ENCODE results near the gene AP2A2. TPM values are rescaled to one million over a fixed set of nuclear protein-coding genes. Genes with fewer than 3 reads are reported as not detected.

Gene AP2A2
- total RNA-seq, 1 experiment from 2014 or later, result 55.5 TPM

DNA sequence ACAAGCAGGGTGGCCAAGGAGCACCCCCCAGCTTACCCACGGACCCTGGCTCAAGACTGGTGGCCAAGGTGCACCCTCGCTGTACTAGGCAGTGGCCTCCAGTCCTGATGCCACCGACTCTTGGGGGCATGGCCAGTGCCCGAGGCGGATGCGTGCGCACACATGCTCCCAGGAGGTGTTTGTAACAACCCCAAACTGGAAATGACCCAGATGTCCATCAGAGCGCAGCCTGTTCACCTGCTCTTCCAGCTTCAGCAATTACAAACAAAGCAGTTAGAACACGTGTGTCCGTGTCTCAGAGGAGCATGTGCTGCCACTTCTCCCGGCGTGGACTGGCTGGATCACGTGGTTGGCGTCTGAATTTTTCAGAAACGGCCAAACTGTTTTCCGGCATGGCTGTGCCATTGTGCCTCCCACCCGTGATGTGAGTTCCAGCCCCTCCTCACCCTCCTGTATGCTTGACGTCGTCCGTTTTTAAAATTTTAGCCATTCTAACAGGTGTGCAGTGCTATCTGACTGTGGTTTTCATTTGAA is 118.0 kb downstream of the AP2A2 start:
- RAD21 ChIA-PET (ENCODE audit: low non-redundant PET in 1 of 2, low total read pairs in 2 of 2, uncharacterized antibody in 2 of 2, unreplicated experiment in 2 of 2), result no interaction called here

More for the DNA sequence above, 118.0 kb downstream of the AP2A2 start:
- H3K9me2 ChIP-seq (ENCODE audit: insufficient read depth), result no peaks in the 10 kb centered on the region
- POLR2A ChIA-PET, result no interaction called here
- H3K79me2 ChIP-seq (ENCODE audit: insufficient read depth, low read length), result no peaks in the 10 kb centered on the region
- H3K9me3 ChIP-seq (ENCODE audit: control insufficient read depth in 1 of 2, insufficient read depth in 1 of 2, low read depth in 1 of 2, low read length in 2 of 2), result no peaks in the 10 kb centered on the region
- ATAC-seq, result no peak
- no peak for DNase-seq (ENCODE audit: low read depth, low spot score)
- TF ChIP-seq, protein P1, sequence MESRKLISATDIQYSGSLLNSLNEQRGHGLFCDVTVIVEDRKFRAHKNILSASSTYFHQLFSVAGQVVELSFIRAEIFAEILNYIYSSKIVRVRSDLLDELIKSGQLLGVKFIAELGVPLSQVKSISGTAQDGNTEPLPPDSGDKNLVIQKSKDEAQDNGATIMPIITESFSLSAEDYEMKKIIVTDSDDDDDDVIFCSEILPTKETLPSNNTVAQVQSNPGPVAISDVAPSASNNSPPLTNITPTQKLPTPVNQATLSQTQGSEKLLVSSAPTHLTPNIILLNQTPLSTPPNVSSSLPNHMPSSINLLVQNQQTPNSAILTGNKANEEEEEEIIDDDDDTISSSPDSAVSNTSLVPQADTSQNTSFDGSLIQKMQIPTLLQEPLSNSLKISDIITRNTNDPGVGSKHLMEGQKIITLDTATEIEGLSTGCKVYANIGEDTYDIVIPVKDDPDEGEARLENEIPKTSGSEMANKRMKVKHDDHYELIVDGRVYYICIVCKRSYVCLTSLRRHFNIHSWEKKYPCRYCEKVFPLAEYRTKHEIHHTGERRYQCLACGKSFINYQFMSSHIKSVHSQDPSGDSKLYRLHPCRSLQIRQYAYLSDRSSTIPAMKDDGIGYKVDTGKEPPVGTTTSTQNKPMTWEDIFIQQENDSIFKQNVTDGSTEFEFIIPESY (IDR thresholded peaks at IDR 0.05; ENCODE audit: extremely low read depth, insufficient replicate concordance, low read length), result no peak
- TF ChIP-seq POLR2A (IDR thresholded peaks at IDR 0.05; ENCODE audit: borderline replicate concordance, extremely low read depth, insufficient read depth, insufficient read length), result no peak
- TF ChIP-seq ELF1 (IDR thresholded peaks at IDR 0.05; ENCODE audit: borderline replicate concordance, low read depth), result no peak
- no peak for TF ChIP-seq ZFX (IDR thresholded peaks at IDR 0.05)
- no peak for TF ChIP-seq EZH2phosphoT487 (IDR thresholded peaks at IDR 0.05; ENCODE audit: borderline replicate concordance)
- no peak for TF ChIP-seq RAD21 (IDR thresholded peaks at IDR 0.05; ENCODE audit: low read depth)
- TF ChIP-seq, protein P2, sequence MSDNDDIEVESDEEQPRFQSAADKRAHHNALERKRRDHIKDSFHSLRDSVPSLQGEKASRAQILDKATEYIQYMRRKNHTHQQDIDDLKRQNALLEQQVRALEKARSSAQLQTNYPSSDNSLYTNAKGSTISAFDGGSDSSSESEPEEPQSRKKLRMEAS (IDR thresholded peaks at IDR 0.05), result no peak
- TF ChIP-seq EZH2 (IDR thresholded peaks at IDR 0.05), result no peak
- no peak for TF ChIP-seq ZNF274 (IDR thresholded peaks at IDR 0.05; ENCODE audit: low read depth, low read length)
- TF ChIP-seq SIN3A (IDR thresholded peaks at IDR 0.05; ENCODE audit: low read depth), result no peak
- no peak for TF ChIP-seq TCF7L2 (IDR thresholded peaks at IDR 0.05; ENCODE audit: borderline replicate concordance, extremely low read depth, insufficient read depth, insufficient read length)
- TF ChIP-seq CBX3 (IDR thresholded peaks at IDR 0.05; ENCODE audit: low read depth), result no peak
- no peak for TF ChIP-seq POLR2AphosphoS5 (IDR thresholded peaks at IDR 0.05; ENCODE audit: low read depth, low read length)
- TF ChIP-seq, protein P3, sequence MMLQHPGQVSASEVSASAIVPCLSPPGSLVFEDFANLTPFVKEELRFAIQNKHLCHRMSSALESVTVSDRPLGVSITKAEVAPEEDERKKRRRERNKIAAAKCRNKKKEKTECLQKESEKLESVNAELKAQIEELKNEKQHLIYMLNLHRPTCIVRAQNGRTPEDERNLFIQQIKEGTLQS (IDR thresholded peaks at IDR 0.05), result no peak
- TF ChIP-seq YY1 (IDR thresholded peaks at IDR 0.05; ENCODE audit: extremely low read depth, insufficient replicate concordance, low read depth, low read length), result no peak
- TF ChIP-seq JUND (IDR thresholded peaks at IDR 0.05), result no peak
- no peak for TF ChIP-seq CEBPB (IDR thresholded peaks at IDR 0.05; ENCODE audit: low read depth)
- H3K9ac ChIP-seq (ENCODE audit: low read length), result no peak overlapping the region
- intact Hi-C loops (cut with micrococcal nuclease), result no loop called here
- no peaks in the 10 kb centered on the region for H3K36me3 ChIP-seq (ENCODE audit: control insufficient read depth in 1 of 2, insufficient read depth in 2 of 2, low read length in 2 of 2)
- no peaks in the 10 kb centered on the region for H3K4me1 ChIP-seq (ENCODE audit: control insufficient read depth in 1 of 2, insufficient read depth in 2 of 2, low read length in 2 of 2)
- H2AFZ ChIP-seq (ENCODE audit: low read depth, low read length, poor library complexity, severe bottlenecking), result no peak overlapping the region
- H3K27ac ChIP-seq (ENCODE audit: low read depth, low read length), result no peak overlapping the region
- no TSS peak for BruUV-seq (replicated peaks)
- no peak overlapping the region for H3K4me3 ChIP-seq (replicated peaks in 1 of 2; ENCODE audit: low read depth in 1 of 2, low read length in 2 of 2)
- H4K20me1 ChIP-seq (ENCODE audit: insufficient read depth), result no peaks in the 10 kb centered on the region
- H3K4me2 ChIP-seq (ENCODE audit: low read length), result no peak overlapping the region
- CTCF ChIA-PET, result no interaction called here
- no peaks in the 10 kb centered on the region for H3K27me3 ChIP-seq (ENCODE audit: insufficient read depth, low read length)
